HEK293T (cell line): ENCODE measurements around the gene ITPKA.

Source experiments
- BHLHE40 ChIP-seq: fragments of 450-650 bp; IDR thresholded peaks from 2 replicates; pipeline ENCODE4 v1.6.1; 2016; ENCODE audit warnings: mild to moderate bottlenecking, moderate library complexity, borderline replicate concordance
- ELF4 ChIP-seq: fragments of 450-650 bp; IDR thresholded peaks from 2 replicates; pipeline ENCODE4 v1.6.1; 2017; ENCODE audit warnings: antibody characterized with exemption
- FOXA1 ChIP-seq: fragments of 450-650 bp; IDR thresholded peaks from 2 replicates; pipeline ENCODE4 v1.6.1; 2016; ENCODE audit warnings: mild to moderate bottlenecking
- FOXK2 ChIP-seq: fragments of 450-650 bp; IDR thresholded peaks from 2 replicates; pipeline ENCODE4 v1.6.1; 2016; ENCODE audit warnings: mild to moderate bottlenecking
- FOXM1 ChIP-seq: fragments of 450-650 bp; IDR thresholded peaks from 2 replicates; pipeline ENCODE4 v1.6.1; 2017; ENCODE audit warnings: mild to moderate bottlenecking, borderline replicate concordance
- LEF1 ChIP-seq: fragments of 450-650 bp; IDR thresholded peaks from 2 replicates; pipeline ENCODE4 v1.6.1; 2017; ENCODE audit warnings: mild to moderate bottlenecking, borderline replicate concordance
- NFRKB ChIP-seq: fragments of 450-650 bp; IDR thresholded peaks from 2 replicates; pipeline ENCODE4 v1.6.1; 2016; ENCODE audit warnings: mild to moderate bottlenecking, moderate library complexity
- PKNOX1 ChIP-seq: fragments of 450-650 bp; IDR thresholded peaks from 2 replicates; pipeline ENCODE4 v1.6.1; 2016
- SP1 ChIP-seq: fragments of 450-650 bp; IDR thresholded peaks from 2 replicates; pipeline ENCODE4 v1.6.1; 2017
- SUZ12 ChIP-seq: fragments of 450-650 bp; IDR thresholded peaks from 2 replicates; pipeline ENCODE4 v1.6.1; 2016; ENCODE audit warnings: mild to moderate bottlenecking
- TARDBP ChIP-seq: fragments of 450-650 bp; IDR thresholded peaks from 2 replicates; pipeline ENCODE4 v1.6.1; 2016
- ZNF384 ChIP-seq: fragments of 450-650 bp; IDR thresholded peaks from 2 replicates; pipeline ENCODE4 v1.6.1; 2016

- TF ChIP-seq FOXM1, result no peak
- no peak for TF ChIP-seq SUZ12
- TF ChIP-seq ELF4, result no peak
- no peak for TF ChIP-seq ZNF384
- TF ChIP-seq LEF1, result no peak
- no peak for TF ChIP-seq NFRKB
- TF ChIP-seq FOXK2, result no peak
- no peak for TF ChIP-seq SP1
- TF ChIP-seq FOXA1, result no peak
- no peak for TF ChIP-seq PKNOX1
- no peak for TF ChIP-seq BHLHE40
- no peak for TF ChIP-seq TARDBP
Measured at GRCh38 chr15:41493902-41494189, 172 bp downstream of the ITPKA start.
